Measurements from ENCODE around the gene GID8.
"Not testable (repeated sequence)": the region's sequence is repeated elsewhere in the genome, so short reads cannot be mapped to it uniquely, and the experiment has no call there.

The GID8 gene

DNA sequence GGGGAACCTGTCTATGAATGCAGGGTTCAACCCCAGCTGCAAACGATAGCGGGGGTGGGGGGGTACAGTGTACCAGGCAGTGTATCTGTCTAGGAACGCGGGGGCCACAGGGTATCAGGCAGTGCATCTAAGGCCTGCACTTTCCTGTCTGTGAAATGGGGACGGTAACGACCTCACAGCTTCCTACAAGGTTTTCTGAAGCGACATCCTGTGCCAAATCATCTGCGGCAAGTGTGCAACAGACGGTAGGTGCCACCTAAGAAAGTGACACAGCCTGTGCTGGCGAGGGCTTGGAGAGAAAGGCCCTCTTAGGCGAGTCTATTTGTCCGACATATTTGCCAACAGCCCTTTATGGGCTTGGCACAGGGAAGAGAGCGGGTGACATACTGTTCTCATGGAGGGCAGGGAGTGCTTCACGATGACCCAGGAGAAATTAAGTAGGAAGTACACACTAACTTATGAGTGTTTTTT lies 15.5 kb upstream of the GID8 start:
- TF ChIP-seq, protein P1, sequence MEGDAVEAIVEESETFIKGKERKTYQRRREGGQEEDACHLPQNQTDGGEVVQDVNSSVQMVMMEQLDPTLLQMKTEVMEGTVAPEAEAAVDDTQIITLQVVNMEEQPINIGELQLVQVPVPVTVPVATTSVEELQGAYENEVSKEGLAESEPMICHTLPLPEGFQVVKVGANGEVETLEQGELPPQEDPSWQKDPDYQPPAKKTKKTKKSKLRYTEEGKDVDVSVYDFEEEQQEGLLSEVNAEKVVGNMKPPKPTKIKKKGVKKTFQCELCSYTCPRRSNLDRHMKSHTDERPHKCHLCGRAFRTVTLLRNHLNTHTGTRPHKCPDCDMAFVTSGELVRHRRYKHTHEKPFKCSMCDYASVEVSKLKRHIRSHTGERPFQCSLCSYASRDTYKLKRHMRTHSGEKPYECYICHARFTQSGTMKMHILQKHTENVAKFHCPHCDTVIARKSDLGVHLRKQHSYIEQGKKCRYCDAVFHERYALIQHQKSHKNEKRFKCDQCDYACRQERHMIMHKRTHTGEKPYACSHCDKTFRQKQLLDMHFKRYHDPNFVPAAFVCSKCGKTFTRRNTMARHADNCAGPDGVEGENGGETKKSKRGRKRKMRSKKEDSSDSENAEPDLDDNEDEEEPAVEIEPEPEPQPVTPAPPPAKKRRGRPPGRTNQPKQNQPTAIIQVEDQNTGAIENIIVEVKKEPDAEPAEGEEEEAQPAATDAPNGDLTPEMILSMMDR (conservative IDR thresholded peaks at IDR 0.05; ENCODE audit: low read depth, low read length) = no peak
- no peak for DNase-seq (ENCODE audit: low read depth)
- H3K4me3 ChIP-seq (ENCODE audit: low read depth, low read length) = no peak overlapping the region

DNA sequence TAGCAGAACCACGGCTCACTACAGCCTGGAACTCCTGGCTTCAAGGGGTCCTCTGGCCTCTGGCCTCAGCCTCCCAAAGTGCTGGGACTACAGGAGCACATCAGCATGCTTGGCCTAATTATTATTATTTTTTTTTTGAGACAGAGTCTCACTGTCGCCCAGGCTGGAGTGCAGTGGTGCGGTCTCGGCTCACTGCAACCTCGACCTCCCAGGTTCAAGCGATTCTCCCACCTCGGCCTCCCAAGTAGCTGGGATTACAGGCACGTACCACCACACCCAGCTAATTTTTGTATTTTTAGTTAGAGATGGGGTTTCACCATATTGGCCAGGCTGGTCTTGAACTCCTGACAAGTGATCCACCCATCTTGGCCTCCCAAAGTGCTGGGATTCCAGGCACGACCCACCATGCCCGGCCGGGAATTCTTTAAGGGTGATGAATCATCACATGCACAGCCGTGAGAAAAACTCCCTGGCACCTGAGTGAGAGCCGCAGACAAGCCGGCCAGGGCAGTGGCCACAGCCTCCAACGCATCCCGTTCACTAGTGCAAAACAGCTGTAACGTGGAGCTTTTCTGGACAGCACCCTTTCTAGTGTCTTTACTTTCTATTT lies 14.8 kb upstream of the GID8 start:
- peak; percentile 87 for DNase-seq (ENCODE audit: low read depth)

DNA sequence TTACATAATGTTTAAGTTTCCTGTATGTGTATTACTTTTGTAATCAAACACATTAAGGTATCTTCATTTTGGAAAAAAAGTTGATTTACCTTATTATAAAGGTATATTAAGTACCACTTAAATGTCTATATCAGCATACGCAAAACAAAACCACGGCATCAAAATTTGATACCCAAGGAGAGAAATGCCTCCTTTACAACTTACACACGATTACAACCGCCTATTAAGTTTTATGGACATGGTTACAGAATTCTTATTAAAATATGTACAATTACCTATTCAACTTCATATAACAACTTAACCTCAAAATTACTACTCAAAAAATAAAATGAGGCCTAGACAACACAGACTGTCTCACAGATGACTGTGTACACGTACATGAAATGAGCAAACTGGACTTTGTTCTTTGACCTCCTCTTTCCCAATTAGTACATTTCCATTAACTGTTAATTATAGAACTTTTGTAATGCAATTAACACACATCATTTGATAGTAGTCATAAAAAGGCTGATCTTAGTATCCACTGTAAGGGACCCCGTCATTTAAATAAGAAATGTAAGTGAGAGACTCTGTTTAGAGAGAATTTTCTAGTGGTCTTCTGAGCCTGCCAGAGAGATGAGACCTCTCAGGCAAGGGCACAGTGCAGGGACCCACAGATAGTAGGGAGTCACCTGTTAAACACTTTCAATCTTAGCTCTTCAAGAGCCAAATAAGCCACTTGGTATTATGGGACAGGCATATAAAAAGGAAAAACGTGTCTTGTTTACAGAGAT lies 14.1 kb upstream of the GID8 start:
- TF ChIP-seq, protein P1 (conservative IDR thresholded peaks at IDR 0.05; ENCODE audit: low read depth, low read length) = no peak
- peak overlapping the region; percentile 72 for H3K4me3 ChIP-seq (ENCODE audit: low read depth, low read length)
- DNase-seq (ENCODE audit: low read depth) = no peak

More for the DNA sequence above, 14.8 kb upstream of the GID8 start:
- not testable (repeated sequence) for H3K4me3 ChIP-seq (ENCODE audit: low read depth, low read length)

DNA sequence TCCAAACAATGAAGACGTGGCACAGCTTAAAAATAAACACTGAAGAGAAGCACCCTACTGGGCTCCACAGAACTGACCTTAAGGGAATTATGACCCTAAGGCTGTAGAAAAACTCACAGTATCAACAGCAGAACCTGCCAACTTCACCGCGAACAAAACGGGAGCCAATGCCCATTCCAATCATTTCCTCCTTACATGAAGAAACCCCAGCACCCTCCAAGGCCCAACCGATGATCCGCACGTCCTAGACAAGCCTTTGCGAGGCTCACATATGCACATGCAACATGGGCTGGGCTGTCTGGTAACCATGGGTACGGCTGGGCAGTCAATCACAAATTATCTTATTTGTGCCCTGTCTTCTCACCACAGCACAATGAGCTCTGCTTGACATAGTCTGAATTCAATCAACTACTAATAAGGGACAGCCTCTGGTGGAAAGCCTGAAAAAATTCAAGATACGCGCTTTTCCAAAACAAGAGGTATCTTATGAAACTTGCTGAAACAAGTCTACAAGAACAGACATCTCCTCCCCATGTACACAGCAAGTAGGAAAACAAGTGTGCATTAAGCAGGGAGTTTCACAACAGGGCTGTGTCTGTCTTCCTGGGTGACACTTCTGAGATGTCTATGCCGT lies 13.4 kb upstream of the GID8 start:
- H3K4me3 ChIP-seq (ENCODE audit: low read depth, low read length) = peak overlapping the region; percentile 72
- peak; percentile 56 for DNase-seq (ENCODE audit: low read depth)

DNA sequence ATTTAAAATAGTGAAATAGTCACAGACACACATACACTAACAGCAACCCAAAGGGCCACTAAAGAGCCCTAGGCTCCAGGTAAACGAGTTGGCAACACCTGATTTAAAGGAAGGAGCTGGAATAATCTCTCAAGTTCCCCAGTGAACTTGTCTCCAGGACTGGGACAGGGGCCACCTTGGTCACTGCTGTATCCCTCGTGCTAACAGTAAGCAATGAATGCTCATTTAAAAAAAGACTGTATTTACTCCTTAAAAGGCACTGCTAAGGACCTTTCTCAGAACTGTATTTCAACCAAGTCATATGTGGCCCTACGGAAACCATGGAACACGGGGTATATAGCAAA lies 12.9 kb upstream of the GID8 start:
- DNase-seq (ENCODE audit: low read depth) = no peak
- TF ChIP-seq, protein P1 (conservative IDR thresholded peaks at IDR 0.05; ENCODE audit: low read depth, low read length) = no peak
- peak overlapping the region; percentile 72 for H3K4me3 ChIP-seq (ENCODE audit: low read depth, low read length)

More for the DNA sequence above, 13.4 kb upstream of the GID8 start:
- TF ChIP-seq, protein P1 (conservative IDR thresholded peaks at IDR 0.05; ENCODE audit: low read depth, low read length) = no peak

DNA sequence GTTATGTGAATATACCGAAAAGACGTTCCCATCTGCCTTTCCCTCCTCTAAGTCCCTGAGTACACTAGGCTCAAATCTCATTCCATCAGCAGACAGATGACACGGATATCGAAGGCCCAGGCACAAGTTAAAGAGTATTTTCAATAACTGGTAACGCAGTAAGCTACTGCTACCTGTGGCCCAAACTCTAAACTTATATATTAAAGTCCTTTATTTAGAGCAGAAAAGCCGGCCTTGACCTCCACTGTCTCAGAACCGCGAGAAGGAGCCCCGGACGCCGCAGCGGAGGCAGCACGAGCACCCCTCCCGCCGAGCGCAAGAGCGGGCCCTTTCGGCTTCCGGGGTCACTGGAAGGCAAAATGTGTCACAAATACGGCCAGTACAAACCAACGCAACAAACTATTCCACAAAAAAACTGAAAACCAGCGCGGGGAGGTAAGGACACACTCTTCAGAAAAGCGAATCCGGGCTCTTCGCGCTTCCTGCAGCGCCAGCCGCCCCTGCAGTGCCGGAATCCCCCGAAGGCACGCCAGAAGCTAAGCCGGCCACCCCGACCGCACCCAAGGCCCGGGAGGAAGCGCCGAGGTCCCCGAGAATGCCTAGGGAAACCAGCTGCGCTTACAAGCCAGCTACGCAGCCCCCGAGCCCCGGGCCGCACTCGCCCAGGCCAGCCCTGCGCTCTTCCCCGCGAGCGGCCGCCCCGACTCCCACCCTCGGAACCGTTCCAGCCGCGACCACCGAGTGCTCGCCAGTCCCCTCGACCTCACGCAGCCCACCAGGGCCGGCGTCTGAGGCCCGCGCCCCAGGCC lies 12.3 kb upstream of the GID8 start:
- TF ChIP-seq, protein P1 (conservative IDR thresholded peaks at IDR 0.05; ENCODE audit: low read depth, low read length) = no peak
- peak; percentile 42 for DNase-seq (ENCODE audit: low read depth)
- H3K4me3 ChIP-seq (ENCODE audit: low read depth, low read length) = peak overlapping the region; percentile 72
